ENCODE measurements around the gene CCSAP. TPM values are rescaled to one million over a fixed set of nuclear protein-coding genes. Genes with fewer than 3 reads are reported as not detected.

The CCSAP gene, protein sequence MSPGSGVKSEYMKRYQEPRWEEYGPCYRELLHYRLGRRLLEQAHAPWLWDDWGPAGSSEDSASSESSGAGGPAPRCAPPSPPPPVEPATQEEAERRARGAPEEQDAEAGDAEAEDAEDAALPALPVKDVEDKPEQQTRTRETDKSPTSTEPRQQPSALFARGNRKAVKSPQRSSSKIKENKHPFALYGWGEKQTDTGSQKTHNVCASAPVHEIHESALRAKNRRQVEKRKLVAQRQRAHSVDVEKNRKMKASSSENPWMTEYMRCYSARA
- 8.9 and 12.0 TPM in 2 replicates for total RNA-seq

DNA sequence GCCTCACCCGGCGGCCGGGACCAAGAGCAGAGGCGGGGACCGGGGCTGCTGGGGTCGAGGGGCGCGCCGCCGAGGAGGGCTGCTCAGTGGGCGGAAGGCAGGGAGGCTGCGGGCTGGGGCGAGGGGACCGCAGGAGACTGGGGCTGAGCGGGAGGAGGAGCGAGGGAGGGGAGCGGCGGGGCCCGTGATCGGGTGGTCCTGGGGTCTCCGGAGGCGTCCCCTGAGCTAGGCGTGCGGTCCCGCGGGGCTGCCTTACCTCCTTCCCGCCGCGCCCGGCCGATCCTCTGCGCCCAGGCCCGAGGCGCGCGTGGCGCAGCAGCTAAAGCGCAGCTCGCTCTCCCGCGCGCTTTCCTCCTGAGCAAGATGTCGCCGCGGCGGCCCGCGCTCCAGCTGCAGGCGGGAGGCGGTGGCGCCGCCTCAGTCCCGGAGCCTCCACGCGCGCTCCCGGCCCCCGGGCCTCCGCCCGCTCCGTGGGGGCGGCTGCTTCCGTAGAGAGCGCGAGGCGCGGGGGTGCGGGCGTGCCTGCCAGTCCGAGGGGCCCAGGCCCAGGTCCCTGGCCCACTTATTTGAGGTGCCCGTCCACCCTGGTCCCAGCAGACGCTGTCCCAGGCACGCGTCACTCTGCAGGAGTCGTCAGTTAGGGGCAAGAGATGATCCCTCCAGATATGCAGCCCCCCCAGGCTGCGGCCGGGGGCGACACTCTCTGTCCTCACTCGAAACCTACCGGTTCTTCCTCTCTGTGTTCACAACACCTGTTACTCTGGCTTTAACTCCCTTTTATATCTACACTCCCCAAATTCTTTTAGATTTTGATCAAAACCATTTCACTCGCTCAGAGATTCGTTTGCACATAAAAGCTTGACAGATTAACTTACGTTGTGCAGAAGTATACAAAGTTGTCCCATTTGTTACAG, at the start of gene CCSAP:
Gene CCSAP, minus strand, starts transcription at position 392 of the 914 bp plus-strand sequence. CDS start 582 bp downstream, outside the sequence.

Small RNA genes within 50 kb of the gene (small RNA-seq; reads per million reads assigned to genes)
- gene RNU6-180P, result not detected

Other genes starting within 250 kb of the CCSAP start
- gene RAB4A, start 71.9 kb downstream of the CCSAP start, total RNA-seq, result 30.6 and 33.1 TPM in 2 replicates
- gene ACTA1, start 91.0 kb upstream of the CCSAP start, total RNA-seq, result 0.13 TPM in 1 of 2 replicates, not detected in the other
- gene NUP133, start 165.3 kb upstream of the CCSAP start, total RNA-seq, result 37.6 and 38.0 TPM in 2 replicates
- gene ABCB10, start 215.7 kb upstream of the CCSAP start, total RNA-seq, result 16.3 and 16.4 TPM in 2 replicates